Activated T-cell treated with anti-CD3 and anti-CD28 coated beads, Interleukin-2, amount 50 U/mL, for 4 hours (primary cell): ENCODE results near the gene PP2D1. TPM values are rescaled to one million over a fixed set of nuclear protein-coding genes. Genes with fewer than 3 reads are reported as not detected.
"Not testable (repeated sequence)": the region's sequence is repeated elsewhere in the genome, so short reads cannot be mapped to it uniquely, and the experiment has no call there.

ENCODE experiments used
- ATAC-seq, 2 donors: fragments of 200-7000 bp; cut with Tn5 transposase; one replicate each; pipeline ENCODE4 v1.10.0; 2021
- DNase-seq: peaks from one replicate; pipeline ENCODE4 v3.0.0-alpha.2; 2020
- H3K27me3 Mint-ChIP-seq: one replicate; pipeline ENCODE4 v1.8.0; 2021; ENCODE audit warnings: low read depth, mixed read lengths
- H3K36me3 Mint-ChIP-seq: one replicate; pipeline ENCODE4 v1.8.0; 2022; ENCODE audit warnings: mixed read lengths; ENCODE audit not compliant: insufficient read depth
- H3K4me1 Mint-ChIP-seq: one replicate; pipeline ENCODE4 v1.8.0; 2021; ENCODE audit warnings: low read depth, mixed read lengths
- H3K4me3 Mint-ChIP-seq: one replicate; pipeline ENCODE4 v1.8.0; 2021; ENCODE audit warnings: mild to moderate bottlenecking, moderate library complexity, mixed read lengths
- H3K9me3 Mint-ChIP-seq: one replicate; pipeline ENCODE4 v1.8.0; 2021; ENCODE audit warnings: mixed read lengths
- total RNA-seq, 3 donors: library from RNA; stranded (reverse); gene quantifications; one replicate each; pipeline ENCODE4 v1.2.1, GENCODE V29; 2021

Gene PP2D1
- total RNA-seq, 3 donors from 2014 or later = not detected

- H3K36me3 Mint-ChIP-seq, DNase-seq, H3K9me3 Mint-ChIP-seq, ATAC-seq, H3K4me3 Mint-ChIP-seq, H3K27me3 Mint-ChIP-seq: not testable (repeated sequence)
- H3K4me1 Mint-ChIP-seq = peaks cover 85% of the 10 kb centered on the region
Measured at GRCh38 chr3:20045141-20045540, 33.1 kb upstream of the PP2D1 start.

DNA sequence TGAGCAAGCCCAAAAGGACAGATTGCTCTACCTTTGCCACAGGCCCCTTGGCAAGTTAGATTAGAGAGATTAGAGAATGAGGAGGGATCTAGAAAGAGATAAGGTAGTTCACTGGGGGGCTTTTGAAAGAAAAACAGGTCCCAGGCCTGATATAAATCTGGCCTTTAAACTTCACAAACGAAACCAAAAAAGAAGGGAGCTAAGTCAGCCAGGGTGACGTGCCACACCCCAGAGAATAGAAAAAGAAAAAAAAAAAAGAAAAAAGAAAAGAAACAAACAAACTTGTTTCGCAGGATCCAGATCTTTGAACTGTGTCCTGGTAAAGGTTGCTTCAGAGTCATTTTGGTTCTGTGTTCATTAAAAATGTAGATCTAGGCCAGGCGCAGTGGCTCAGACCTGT, 31.8 kb upstream of the PP2D1 start:
- DNase-seq (no peak), ATAC-seq (no peak)
- Mint-ChIP-seq H3K9me3 (no peaks in the 10 kb centered on the region), H3K4me3 (peak overlapping the region; percentile 78), H3K27me3 (no peaks in the 10 kb centered on the region), H3K4me1 (peaks cover 77% of the 10 kb centered on the region), H3K36me3 (no peaks in the 10 kb centered on the region)

- peaks cover 77% of the 10 kb centered on the region for H3K4me1 Mint-ChIP-seq
Measured at GRCh38 chr3:20043396-20043795, 31.3 kb upstream of the PP2D1 start.

GRCh38 chr3:20042331-20042730, 30.3 kb upstream of the PP2D1 start:
- Mint-ChIP-seq H3K27me3 (no peaks in the 10 kb centered on the region), H3K4me3 (peak overlapping the region; percentile 90), H3K4me1 (peaks cover 75% of the 10 kb centered on the region), H3K36me3 (no peaks in the 10 kb centered on the region), H3K9me3 (no peaks in the 10 kb centered on the region)
- ATAC-seq (no peak), DNase-seq (no peak)

More at GRCh38 chr3:20043396-20043795, 31.3 kb upstream of the PP2D1 start:
- peak; percentile 25 for DNase-seq
- no peaks in the 10 kb centered on the region for H3K36me3 Mint-ChIP-seq
- ATAC-seq = no peak
- no peaks in the 10 kb centered on the region for H3K27me3 Mint-ChIP-seq
- H3K9me3 Mint-ChIP-seq = no peaks in the 10 kb centered on the region
- H3K4me3 Mint-ChIP-seq = peak overlapping the region; percentile 78

DNA sequence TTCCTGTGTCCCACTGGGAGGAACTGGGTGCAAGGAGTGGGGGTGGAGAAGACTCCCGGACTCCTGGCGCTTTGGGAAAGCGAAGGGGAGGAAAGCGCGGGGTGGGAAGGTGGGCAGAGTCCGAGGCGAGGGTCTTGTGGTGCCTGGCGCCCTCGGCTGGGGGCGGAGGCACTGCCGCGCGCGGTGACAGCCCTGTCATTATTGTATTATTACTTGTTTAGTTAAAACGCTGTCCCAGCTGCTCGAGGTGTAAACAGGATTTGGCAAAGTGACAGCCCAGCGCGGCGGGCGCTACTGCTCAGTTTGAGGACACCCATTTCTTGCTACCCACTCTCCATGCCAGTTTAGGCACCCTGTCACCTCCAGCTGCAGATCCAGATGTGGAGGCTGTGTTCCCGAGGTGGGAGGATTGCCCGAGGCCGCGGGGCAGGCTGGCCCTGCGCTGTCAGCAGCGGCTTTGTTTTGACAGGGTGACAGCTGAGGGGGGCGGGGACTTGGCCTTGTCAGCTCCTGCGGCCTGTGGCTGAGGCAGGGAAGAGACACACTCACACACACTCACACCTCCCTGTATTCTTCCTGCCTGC, 29.2 kb upstream of the PP2D1 start:
- Mint-ChIP-seq H3K4me1 (peaks cover 65% of the 10 kb centered on the region), H3K27me3 (no peaks in the 10 kb centered on the region), H3K36me3 (no peaks in the 10 kb centered on the region), H3K4me3 (peak overlapping the region; percentile 90), H3K9me3 (no peaks in the 10 kb centered on the region)
- DNase-seq = peak; percentile 62
- peak; percentile 42 to 44 for ATAC-seq

- H3K9me3 Mint-ChIP-seq = no peaks in the 10 kb centered on the region
- ATAC-seq (peak; percentile 34 to 39), DNase-seq (peak; percentile 45)
- H3K27me3 Mint-ChIP-seq = no peaks in the 10 kb centered on the region
- peak overlapping the region; percentile 90 for H3K4me3 Mint-ChIP-seq
- H3K36me3 Mint-ChIP-seq = no peaks in the 10 kb centered on the region
- peaks cover 59% of the 10 kb centered on the region for H3K4me1 Mint-ChIP-seq
Measured at GRCh38 chr3:20040548-20041196, 28.6 kb upstream of the PP2D1 start.

DNA sequence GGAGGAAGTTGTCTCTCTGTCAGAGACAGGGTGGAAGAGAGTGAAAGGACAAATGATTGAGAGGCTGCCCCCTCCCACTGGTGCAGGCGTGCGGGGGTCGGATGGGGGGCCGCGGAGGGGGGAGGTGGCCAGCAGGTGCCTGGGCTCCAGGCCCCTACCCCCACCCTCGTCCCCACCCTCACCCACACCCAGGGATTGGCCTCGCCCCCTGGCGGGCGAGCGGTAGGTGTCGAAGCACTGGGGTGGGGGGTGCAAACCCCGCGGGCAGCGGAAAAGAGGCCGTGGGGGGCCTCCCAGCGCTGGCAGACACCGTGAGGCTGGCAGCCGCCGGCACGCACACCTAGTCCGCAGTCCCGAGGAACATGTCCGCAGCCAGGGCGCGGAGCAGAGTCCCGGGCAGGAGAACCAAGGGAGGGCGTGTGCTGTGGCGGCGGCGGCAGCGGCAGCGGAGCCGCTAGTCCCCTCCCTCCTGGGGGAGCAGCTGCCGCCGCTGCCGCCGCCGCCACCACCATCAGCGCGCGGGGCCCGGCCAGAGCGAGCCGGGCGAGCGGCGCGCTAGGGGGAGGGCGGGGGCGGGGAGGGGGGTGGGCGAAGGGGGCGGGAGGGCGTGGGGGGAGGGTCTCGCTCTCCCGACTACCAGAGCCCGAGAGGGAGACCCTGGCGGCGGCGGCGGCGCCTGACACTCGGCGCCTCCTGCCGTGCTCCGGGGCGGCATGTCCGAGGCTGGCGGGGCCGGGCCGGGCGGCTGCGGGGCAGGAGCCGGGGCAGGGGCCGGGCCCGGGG, 27.9 kb upstream of the PP2D1 start, which contains the start of gene KAT2B:
Gene KAT2B (plus strand): TSS at position 682 of the 783 bp plus-strand sequence. CDS start 32 bp downstream, at position 714.
- H3K9me3 Mint-ChIP-seq = no peaks in the 10 kb centered on the region
- no peaks in the 10 kb centered on the region for H3K36me3 Mint-ChIP-seq
- ATAC-seq (peak; percentile 74 to 77), DNase-seq (peak; percentile 75)
- H3K4me1 Mint-ChIP-seq = peaks cover 55% of the 10 kb centered on the region
- no peaks in the 10 kb centered on the region for H3K27me3 Mint-ChIP-seq
- H3K4me3 Mint-ChIP-seq = peak within 1 kb of the TSS; percentile 90

DNA sequence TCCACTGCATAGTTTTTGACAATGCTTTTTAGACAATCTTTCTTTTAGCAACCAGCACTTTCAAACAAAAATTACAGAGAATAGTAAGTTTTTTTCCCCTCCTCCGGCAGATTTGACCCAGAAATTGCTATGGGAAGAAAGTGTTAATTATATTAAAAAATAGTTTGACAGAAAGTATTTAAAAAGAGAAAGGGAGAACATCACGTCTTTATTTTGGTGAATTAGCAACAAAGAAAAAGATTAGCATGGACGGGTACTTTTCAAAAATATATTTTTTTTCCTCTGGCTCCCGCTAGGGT, 27.4 kb upstream of the PP2D1 start:
- ATAC-seq = no peak
- Mint-ChIP-seq H3K4me1 (peaks cover 50% of the 10 kb centered on the region), H3K4me3 (peak overlapping the region; percentile 84), H3K9me3 (no peaks in the 10 kb centered on the region), H3K27me3 (no peaks in the 10 kb centered on the region), H3K36me3 (no peaks in the 10 kb centered on the region)
- no peak for DNase-seq

GRCh38 chr3:20038699-20039465, 26.8 kb upstream of the PP2D1 start:
- Mint-ChIP-seq H3K4me3 (peak overlapping the region; percentile 84), H3K36me3 (no peaks in the 10 kb centered on the region), H3K4me1 (peaks cover 44% of the 10 kb centered on the region), H3K9me3 (no peaks in the 10 kb centered on the region), H3K27me3 (no peaks in the 10 kb centered on the region)
- DNase-seq (no peak), ATAC-seq (no peak)

DNA sequence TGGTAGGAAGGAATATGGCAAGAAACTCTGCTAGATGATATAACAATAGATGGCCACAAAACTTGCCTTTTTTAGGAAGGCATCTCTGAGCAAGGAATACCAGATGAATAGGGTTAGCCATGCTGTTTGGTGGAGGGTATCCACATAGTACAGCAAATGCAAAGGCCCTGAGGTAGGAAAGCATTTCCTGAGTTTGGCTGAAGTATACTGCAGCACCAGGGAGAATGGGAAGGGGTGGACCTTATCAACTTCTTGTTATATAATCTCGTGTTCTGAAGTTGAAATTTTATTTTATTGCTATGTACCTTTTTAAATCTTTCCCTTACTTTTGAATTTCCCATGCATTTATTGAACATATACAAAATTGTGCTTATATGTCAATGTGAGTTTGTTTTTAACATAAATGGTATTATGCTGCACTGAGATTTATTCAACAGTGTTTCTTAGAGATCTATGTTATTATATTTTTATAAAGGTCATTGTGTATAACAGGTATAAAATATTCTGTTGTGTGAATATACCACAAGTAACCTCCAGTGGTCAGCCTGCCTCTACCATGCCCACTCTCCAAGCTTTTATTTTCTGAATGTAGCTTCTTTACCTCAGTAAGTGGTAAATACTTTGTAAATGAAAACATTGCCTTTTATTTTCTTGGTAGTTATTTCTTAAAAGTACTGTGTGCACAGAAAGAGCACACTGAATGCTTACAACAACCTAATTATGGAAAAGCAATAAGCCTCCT, 25.4 kb upstream of the PP2D1 start:
- Mint-ChIP-seq H3K27me3 (no peaks in the 10 kb centered on the region), H3K4me1 (peaks cover 30% of the 10 kb centered on the region), H3K9me3 (no peaks in the 10 kb centered on the region), H3K4me3 (no peak overlapping the region), H3K36me3 (no peaks in the 10 kb centered on the region)
- no peak for DNase-seq
- ATAC-seq = no peak

- DNase-seq (no peak), ATAC-seq (no peak)
- no peaks in the 10 kb centered on the region for H3K36me3 Mint-ChIP-seq
- no peaks in the 10 kb centered on the region for H3K27me3 Mint-ChIP-seq
- H3K4me1 Mint-ChIP-seq = peaks cover 15% of the 10 kb centered on the region
- no peaks in the 10 kb centered on the region for H3K9me3 Mint-ChIP-seq
- H3K4me3 Mint-ChIP-seq = no peak overlapping the region
Measured at GRCh38 chr3:20035019-20035418, 23.0 kb upstream of the PP2D1 start.

DNA sequence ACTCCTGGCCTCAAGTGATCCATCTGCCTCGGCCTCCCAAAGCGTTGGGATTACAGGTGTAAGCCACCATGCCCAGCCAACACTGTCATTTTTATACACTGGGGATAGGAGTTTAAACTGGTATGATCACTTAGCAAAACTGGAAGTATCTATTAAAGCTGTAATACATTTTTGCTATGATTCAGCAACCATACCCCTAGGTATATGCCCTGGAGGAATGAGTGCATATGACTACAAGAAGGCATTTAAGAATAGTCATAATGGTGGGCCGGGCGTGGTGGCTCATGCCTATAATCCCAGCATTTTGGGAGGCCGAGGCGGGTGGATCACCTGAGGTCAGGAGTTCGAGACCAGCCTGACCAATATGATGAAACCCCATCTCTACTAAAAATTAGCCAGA, 19.9 kb upstream of the PP2D1 start:
- not testable (repeated sequence) for H3K4me1 Mint-ChIP-seq, H3K36me3 Mint-ChIP-seq, H3K27me3 Mint-ChIP-seq, H3K9me3 Mint-ChIP-seq, ATAC-seq, DNase-seq, H3K4me3 Mint-ChIP-seq

DNA sequence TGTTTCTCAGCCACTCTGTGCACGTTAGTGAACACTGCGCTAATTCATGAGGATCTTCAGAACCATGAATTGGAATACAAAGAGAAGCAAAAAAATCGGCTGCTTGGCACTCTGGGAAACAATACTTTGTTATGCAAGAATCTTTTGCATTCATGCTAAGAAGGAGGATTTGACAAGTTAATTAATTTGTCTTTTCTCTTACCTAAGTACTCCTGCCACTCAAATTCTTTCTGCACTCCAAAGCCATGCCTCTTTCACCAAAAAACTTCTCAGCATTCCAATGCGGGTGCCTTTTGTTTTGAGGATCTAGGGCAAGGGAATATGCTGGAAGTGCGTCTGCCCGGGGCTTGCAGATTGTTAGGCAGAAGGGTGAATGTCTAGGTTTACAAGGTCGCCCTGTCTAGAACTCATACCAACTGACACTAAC, 16.9 kb upstream of the PP2D1 start:
- no peak overlapping the region for H3K4me3 Mint-ChIP-seq
- no peaks in the 10 kb centered on the region for H3K36me3 Mint-ChIP-seq
- no peaks in the 10 kb centered on the region for H3K27me3 Mint-ChIP-seq
- peaks cover 2% of the 10 kb centered on the region for H3K4me1 Mint-ChIP-seq
- DNase-seq = no peak
- ATAC-seq = no peak
- no peaks in the 10 kb centered on the region for H3K9me3 Mint-ChIP-seq

DNA sequence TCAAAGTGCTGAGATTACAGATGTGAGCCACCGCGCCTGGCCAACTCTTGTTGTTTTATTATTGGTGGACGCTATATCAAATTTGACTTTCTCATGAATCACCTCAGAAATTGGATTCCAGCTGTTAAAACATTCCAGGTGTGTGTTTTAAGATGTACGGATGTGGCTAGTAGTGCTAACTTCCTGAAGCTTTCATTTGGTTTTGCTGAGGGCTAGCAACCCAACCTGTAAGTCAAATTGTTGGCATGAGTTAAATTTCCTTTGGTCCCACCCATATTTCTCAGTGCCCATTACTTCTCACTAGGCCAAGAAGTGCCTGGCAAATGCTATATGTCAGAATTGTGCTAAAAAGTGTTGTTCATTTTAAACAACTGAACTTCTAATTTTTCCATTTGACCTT, 15.1 kb upstream of the PP2D1 start:
- Mint-ChIP-seq H3K4me3 (no peak overlapping the region), H3K9me3 (no peaks in the 10 kb centered on the region), H3K27me3 (no peaks in the 10 kb centered on the region), H3K4me1 (peaks cover 3% of the 10 kb centered on the region), H3K36me3 (no peaks in the 10 kb centered on the region)
- DNase-seq (no peak), ATAC-seq (no peak)
